Right kidney (tissue), 1 donor: Measurements from ENCODE around the gene HECTD4.
"Not testable (repeated sequence)": the region's sequence is repeated elsewhere in the genome, so short reads cannot be mapped to it uniquely, and the experiment has no call there.

ENCODE experiments used
- DNase-seq: peaks from one replicate; pipeline ENCODE4 v3.0.0-alpha.2; 2016

HECTD4 gene

DNA sequence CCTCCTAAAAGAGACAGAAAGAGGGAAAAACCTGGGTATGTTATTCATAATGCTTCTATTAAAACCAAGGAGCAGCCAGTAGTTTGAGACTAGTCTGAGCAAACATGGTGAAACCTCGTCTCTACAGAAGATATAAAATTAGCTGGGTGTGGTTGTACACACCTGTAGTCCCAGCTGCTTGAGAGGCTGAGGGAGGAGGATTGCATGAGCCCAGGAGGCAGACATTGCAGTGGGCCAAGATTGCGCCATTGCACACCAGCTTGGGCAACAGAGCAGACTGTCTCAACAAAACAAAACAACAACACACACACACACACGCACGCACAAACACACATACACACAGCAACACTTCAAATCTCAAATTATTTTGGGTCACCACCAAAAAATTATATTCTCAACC is 27.8 kb downstream of the HECTD4 start:
- DNase-seq = no peak

DNA sequence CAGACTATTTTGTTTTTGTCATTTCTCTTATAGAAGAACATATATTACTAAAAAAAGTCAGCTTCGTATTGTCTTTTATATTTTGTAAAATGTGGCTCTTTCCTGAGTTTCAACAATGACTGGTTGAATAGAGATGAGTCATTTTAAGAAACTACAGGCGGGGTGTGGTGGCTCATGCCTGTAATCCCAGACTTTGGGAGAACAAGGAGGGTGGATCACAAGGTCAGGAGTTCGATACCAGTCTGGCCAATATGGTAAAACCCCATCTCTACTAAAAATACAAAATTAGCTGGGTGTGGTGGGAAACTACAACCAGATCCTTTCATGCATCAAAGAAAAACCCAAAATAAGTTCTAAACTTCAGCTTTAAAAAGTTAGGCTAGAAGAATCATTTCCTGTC is 28.8 kb downstream of the HECTD4 start:
- DNase-seq = no peak

DNA sequence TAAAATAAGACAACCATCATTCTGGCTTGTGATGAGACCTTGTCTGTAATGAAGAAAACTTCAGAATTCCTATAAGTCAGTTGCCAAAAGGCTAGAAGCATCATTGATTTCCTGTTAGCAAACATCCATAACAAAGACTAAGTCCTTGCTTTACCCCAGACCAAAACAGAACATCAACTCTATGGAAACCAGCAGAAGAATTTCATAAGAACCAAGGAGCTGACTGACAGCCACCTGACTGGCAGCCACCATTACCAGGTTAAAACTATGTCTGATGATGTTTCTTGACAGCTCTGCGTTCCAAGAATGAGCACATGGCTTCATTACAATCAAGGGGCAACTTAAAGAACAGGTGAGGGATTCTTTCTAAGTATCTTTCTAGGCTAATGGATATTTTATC is 29.3 kb downstream of the HECTD4 start:
- no peak for DNase-seq

DNA sequence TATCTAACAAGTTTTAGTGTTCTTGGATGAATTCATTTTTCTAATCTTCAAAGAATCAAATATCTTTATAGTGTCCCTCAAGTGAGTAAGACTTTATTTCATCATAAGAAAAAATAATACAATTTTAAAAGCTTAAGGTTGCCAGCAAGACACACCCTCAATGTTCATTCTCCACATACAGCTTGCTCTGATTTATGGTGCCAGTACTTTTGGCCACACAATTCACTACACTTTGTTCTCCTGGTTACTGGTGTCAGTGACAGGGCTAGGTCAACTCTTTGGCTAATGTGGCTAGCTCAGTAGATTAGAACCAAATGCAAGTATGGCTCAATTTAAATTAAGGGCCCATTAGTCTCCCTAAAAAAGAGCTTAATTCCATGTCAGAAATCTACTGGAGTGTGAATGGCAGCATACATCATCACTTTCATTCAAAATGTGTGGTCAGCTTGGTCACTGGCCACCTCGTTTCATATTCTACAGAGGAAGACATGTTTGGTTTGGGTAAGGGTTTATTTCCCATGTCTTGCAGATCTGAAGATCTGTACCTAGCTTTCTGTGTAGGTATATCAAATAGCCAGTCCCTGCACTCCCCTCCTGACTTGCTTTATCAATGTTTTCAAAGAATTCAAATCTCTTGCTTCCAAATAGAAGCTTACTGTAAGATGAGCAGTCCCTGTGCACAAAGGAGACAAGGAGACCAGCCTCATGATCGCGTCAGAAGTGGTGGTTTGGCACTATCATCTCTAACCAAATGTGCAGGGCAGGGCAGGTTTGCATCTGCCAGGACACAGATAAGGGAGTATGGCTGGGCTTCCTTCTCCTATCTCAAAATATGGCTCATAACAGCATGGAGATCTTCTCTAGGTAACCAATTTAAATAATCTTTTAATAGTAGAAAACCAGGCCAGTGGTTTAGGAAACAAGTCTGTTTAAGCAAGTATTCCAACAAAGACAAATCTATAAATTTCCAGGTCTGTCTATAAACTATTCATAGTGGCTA is 31.3 kb downstream of the HECTD4 start:
- no peak for DNase-seq

DNA sequence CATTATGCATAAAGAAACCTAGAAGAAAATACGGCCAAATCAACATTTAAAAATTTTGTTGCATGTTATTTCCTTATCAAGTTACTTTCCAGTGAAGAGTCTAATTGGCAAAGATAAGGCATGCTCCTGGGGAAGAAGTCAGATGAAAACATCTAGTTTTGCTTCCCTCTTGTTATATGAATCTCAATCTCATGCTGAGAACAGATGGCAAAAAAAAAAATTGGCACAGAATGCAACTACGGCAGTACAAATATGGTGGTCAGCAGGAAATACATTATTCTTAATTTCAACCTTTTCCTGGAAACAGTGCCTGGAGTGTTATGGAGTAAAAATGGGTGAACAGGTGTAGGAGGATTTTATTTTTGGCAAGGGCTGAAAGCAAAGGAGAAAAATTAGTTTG is 32.8 kb downstream of the HECTD4 start:
- DNase-seq = no peak

DNA sequence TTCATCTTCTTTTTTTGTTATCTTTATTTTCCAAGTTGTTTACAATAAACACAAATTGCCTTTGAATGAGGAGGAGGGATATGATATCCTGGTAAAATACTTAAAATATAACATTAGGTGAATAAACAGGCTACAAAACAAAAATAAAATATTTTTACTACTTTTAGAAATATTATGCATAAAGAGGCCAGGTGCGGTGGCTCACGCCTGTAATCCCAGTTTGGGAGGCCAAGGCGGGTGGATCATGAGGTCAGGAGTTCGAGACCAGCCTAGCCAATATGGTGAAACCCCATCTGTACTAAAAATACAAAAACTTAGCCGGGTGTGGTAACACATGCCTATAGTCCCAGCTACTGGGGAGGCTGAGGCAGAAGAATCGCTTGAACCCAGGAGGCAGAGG is 33.3 kb downstream of the HECTD4 start:
- DNase-seq = not testable (repeated sequence)

DNA sequence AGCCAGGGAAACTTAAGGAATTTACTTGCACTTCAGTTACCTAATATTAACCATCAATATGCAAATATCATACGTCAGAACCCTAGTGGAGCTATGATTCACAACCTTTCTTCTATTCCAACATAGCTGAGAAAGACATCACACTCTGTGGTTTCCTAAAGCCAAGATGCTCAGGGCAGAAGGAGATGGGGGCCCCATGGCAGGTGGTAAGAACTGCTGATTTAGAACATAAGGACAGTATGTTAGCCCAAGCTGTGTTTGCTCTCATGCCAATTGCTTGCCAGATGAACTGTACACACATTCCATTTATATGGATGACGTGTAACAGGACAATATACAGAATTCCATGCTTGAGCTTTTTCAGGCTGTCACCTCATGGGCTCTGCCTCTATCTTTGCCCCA is 34.6 kb downstream of the HECTD4 start:
- DNase-seq = no peak

DNA sequence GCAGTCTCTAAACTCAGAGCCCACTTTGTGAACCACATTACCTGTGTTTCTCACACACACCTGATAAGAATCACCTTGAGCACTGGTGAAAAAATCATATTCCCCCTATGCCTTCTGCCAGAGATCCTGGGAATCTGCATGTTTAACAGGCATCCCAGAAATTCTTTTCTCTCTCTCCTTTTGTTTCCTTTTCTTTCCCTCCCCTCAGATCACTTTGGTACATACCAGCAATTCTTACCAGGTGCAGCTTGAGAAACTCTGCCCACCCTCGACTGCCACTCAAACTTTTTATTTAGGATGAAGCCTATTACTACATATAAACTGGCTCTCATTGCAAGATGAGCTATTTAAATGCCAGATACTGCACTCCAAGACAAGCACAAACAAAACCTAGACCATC is 36.0 kb downstream of the HECTD4 start:
- DNase-seq = no peak

DNA sequence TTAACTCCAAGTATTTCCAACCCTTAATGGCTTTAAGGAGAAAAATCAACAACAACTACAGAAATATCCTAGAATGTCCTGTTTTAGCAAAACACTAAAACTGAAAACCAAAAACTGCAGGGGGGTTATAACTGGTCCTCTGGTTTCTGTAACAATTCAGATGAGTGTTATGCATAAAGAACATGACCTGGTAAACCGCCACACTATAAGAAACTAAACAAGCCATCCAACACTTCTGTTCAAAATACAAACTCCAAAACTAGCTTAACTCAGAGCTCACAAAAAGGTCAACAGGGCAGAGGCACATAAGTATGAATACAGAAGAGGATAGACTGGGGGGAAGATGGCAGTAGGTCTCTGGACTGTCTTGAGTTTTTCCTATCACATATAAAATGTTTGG is 38.0 kb downstream of the HECTD4 start:
- DNase-seq = no peak

DNA sequence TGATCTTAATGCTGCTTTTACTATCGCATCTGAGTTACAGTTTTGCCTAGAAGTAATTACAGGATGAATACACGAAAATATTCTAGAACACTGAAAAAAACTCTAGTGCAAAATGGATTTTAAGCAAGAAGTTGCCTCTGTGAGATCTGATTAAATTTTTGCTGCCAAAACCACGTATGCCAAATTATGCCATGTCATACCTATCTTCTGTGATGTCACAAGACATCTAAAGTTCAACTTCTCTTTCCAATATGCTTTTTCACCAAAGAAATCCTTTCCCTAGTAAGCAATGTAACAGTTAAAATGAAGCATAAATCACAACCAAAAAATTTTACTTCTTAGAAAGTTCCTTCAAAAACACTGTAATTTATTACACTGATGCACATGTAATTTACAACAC is 39.6 kb downstream of the HECTD4 start:
- DNase-seq = no peak

DNA sequence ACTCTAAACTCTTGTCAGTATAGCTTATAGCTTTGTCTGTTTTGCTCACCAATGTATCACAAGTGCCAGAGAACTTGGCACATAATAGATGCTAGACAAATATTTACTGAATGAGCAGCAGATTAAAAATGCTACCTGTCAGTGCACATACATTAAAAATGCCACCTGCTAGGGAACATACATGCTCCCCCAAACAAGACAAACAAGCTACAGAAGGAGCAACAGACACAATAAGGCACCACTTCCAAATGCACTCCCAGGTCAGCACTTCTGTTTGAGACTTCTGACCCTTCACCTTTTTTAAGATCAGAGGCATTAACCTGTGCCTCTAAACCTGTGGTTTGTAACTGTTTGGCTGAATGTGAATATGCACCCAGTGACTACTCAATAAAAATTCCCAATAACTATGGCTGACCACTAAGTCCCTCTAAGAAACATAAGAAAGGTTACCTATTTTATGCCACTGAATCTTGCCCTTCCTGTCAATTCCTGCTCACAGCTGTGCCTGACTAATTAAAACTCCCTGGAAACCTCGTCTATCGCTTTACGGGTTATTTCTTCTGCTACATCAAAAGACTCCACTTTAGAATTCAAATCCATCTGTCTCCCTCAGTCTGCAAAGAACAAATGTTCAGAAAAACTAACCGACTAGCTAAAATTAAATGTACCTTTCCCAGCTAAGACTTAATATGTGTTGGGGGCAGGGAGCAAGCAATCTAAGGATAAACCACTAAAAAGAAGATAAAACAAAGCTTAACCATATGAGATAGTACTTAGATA is 41.0 kb downstream of the HECTD4 start:
- no peak for DNase-seq

DNA sequence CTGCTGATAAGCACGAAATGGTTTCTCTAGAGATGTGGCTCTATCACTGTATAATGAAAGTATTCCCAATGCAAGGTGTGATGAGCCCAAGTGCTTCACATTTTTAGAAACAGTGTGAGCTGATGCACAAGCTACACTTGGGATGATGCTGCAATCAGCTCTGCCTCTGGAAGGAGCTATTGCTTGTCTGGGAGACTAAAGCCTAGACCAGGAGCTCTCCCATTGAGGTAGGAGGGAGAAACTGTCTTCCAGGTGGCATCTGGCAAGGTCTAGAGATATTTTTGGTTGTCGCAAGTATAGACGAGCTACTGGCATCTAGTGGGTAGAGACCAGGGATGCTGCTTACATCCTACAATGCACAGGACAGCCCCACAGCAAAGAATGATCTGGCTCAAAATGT is 42.0 kb downstream of the HECTD4 start:
- no peak for DNase-seq

DNA sequence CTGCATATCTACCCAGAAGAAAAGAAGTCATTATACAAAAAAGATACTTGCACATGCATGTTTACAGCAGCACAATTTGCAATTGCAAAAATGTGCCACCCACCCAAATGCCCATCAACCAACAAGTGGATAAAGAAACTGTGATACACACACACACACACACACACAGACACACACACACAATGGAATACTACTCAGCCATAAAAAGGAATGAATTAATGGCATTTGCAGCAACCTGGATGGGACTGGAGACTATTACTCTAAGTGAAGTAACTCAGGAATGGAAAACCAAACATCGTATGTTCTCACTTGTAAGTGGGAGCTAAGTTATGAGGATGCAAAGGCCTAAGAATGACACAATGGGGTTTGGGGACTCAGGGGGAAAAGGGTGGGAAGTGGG is 47.2 kb downstream of the HECTD4 start:
- DNase-seq = not testable (repeated sequence)

DNA sequence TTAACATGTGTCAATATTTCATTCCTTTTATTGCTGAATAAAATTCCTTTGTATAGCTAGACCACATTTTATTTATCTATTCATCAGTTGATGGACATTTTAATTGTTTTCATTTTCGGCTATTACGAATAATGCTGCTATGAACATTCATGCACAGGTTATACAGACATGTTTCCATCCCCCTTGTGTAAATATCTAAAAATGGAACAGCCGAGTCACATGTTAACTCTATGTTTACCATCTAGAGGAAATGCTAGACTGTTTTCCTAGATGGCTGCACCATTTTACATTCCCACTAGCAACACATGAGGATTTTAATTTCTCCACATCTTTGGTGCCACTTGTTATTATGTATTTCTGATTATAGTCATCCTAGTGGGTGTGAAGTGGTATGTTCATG is 49.2 kb downstream of the HECTD4 start:
- no peak for DNase-seq

DNA sequence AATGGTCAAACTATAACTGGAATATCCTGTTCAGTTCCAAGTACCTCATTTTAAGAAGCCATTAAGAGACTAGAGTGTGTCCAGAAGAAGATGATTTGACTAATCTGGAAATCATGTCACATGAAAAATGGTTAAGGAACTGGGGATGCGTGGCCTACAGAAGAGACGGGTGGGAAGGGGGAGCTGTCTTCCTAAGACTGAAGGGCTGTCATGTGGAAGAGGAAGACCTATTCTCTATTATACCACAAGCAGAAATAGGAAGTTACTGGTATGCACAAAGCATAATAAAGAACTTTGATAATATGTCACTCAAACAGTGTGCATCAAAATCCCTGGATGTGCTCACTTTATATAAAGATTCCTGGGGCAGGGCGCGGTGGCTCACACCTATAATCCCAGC is 50.3 kb downstream of the HECTD4 start:
- no peak for DNase-seq

DNA sequence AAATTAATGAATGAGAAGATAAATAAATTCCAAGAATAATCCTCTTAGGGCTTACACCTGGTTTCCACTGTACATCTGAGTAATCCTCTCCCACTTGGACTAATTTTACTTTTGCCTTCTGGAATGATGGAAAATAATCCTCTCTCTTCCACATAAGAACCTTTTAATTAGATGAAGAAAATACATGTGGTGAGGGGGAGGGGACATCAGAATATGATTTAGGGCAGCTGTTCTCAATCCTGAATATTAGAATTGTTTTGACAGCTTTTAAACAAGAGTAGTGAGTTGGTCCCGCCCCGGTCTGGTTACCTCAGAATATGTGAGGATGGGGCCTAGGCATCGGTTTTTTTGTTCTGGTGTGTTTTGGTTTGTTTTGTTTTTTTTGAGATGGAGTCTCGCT is 51.5 kb downstream of the HECTD4 start:
- no peak for DNase-seq

DNA sequence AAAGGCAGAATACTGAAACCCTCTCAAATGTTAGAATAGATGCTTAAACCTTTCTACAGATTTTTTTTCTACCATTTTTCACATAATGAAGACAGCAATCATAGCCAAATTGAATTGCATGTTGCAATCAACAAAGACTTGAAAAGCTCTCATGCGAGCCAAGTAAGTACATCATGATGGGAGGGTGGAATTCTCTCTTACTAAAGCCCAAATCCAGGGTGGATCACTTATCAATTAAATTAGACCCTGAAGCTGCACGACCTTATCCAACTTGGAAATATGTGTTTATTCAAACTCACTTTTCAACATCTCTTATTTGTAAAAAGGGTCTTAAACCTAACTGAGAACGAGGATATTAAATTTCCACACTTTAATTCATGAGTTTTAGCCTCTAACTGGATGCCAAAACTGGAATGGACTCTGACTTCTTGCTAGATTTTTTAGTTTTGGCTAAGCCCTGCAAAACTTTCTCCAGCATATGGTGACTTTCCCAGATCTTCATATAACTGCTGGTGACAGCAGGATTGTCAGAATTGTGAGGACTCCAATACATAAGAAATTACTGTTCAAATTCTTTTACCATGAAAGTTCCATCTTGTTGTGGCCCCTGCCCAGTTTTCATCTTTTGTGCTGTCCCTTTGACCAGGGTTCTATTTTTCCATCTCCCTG is 53.6 kb downstream of the HECTD4 start:
- no peak for DNase-seq

DNA sequence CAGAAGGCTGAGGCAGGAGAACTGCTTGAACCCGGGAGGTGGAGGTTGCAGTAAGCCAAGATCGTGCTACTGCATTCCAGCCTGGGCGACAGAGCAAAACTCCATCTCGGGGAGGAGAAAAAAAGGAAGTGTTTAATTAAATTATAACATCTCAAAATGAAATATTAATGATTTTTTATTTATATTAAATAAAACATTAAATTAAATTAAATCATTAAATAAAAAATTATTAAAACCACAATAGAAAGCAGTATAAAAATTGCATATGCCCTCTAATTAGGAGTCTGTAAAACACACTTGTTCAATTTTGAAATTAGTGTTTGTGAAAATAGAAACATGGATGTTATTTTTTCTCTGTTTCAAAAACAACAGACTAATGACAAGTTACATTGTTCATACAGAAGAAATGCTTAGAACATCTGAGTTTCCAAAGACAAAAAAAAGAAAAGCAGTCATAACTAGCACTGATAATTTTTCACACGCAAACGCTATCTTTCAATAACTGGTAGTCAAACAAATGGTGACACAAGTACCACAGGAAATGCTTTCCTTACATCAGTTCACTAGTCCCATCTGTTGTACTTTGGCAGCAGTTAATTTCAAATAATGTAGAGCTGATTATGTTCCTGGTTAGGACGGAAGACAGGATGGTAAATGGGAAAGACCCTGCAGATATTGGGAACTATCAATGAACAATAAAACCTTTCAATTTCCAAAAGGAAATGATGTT is 54.9 kb downstream of the HECTD4 start:
- no peak for DNase-seq

DNA sequence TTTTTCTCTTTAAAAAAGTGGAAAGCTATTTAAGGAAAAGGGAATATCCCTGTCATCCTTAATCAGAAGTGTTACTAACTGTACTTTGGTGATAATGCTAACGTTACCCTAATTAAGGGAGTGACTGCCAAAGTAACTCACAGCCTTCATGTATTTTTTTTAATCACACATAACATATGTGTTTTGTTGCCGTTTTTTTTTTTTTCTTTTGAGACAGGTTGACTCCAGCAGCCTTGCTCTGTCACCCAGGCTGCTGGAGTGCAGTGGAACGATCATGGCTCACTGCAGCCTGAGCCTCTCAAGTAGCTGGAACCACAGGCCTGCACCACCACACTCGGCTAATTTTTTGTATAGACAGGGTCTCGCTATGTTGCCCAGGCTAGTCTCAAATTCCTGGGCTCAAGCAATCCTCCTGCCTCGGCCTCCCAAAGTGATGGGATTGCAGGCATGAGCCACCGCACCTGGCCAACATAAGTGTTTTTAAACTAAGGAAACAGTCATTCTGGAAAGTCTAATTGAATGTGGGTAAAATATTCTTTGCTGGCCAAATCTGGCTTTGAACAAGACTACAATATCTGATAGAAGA is 56.5 kb downstream of the HECTD4 start:
- no peak for DNase-seq

DNA sequence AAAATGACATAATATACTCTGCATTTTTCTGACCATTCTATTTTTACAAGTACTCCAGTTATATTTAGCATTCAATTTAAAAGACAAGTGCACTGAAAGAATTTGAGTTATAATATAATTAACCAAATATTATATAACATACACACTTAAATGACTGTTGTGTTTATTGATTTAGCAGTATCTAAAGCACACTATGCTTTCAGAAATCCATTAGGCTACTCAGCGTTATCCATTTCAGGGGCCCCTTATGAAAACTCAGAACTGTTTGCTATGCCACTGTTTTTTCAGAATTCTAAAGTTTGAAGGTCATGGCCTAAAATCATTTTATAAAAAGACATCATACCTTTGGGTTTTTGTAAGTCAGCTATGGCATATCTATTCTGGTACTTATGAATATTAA is 57.1 kb downstream of the HECTD4 start:
- no peak for DNase-seq

DNA sequence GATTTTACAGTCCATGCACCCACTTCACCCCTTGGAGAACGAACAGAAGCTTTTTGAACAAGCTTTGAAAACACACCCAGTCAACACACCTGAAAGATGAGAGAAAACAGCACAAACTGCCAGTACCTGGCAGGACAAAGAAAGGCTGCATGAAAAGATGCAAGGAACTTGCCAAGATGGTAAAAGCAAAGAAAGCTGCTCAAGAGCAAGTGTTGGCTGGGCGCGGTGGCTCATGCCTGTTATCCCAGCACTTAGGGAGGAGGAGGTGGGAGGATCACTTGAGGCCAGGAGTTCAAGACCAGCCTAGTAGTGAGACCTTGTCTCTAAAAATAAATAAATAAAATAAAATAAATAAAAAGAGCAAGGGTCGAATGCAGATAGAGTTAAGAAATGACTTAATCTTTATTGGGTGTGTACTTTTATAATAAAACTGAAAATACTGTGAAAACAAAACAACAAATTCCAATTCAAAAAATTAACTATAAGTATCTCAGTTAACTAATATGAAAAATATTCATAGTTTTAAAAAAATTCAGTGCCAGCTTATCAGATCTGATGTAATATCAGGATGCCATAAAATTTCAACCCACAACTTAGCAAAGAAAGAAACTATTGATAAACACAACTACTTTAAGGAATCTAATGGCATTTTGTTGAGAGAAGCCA is 59.2 kb downstream of the HECTD4 start:
- DNase-seq = no peak
